ENCODE data around the gene A1CF. TPM values are rescaled to one million over a fixed set of nuclear protein-coding genes. Genes with fewer than 3 reads are reported as not detected.

Gene A1CF
- polyA plus RNA-seq, 1 donor = 39.6 TPM

- Histone ChIP-seq H3K36me3 (ENCODE audit: control insufficient read depth, insufficient read depth, low read length) (peaks cover 6% of the 10 kb centered on the region), H3K4me3 (ENCODE audit: low read length) (no peak overlapping the region), H3K27ac (ENCODE audit: low read length) (no peak overlapping the region), H3K9me3 (ENCODE audit: control insufficient read depth, low read depth, low read length) (no peaks in the 10 kb centered on the region), H3K27me3 (ENCODE audit: control insufficient read depth, insufficient read depth, low read length) (no peaks in the 10 kb centered on the region), H3K4me1 (ENCODE audit: control insufficient read depth, insufficient read depth, low read length) (no peaks in the 10 kb centered on the region)
- 80% methylated on average over 2 of the region's 5 CpGs for WGBS (ENCODE audit: insufficient coverage, low lambda C conversion rate)
- peak in 1 of 2 donors; percentile 41 for DNase-seq
Measured at GRCh38 chr10:50874723-50875122, 10.7 kb downstream of the A1CF start.

GRCh38 chr10:50866317-50866716 lies 19.1 kb downstream of the A1CF start:
- H3K27me3 ChIP-seq (ENCODE audit: control insufficient read depth, insufficient read depth, low read length) = no peaks in the 10 kb centered on the region
- DNase-seq = no peak
- 100% methylated on average over 1 of the region's 2 CpGs for WGBS (ENCODE audit: insufficient coverage, low lambda C conversion rate)
- H3K9me3 ChIP-seq (ENCODE audit: control insufficient read depth, low read depth, low read length) = no peaks in the 10 kb centered on the region
- H3K27ac ChIP-seq (ENCODE audit: low read length) = no peak overlapping the region
- no peaks in the 10 kb centered on the region for H3K4me1 ChIP-seq (ENCODE audit: control insufficient read depth, insufficient read depth, low read length)
- H3K4me3 ChIP-seq (ENCODE audit: low read length) = no peak overlapping the region
- no peaks in the 10 kb centered on the region for H3K36me3 ChIP-seq (ENCODE audit: control insufficient read depth, insufficient read depth, low read length)

GRCh38 chr10:50862719-50863118 lies 22.7 kb downstream of the A1CF start:
- Histone ChIP-seq H3K27me3 (ENCODE audit: control insufficient read depth, insufficient read depth, low read length) (no peaks in the 10 kb centered on the region), H3K4me3 (ENCODE audit: low read length) (no peak overlapping the region), H3K27ac (ENCODE audit: low read length) (no peak overlapping the region), H3K36me3 (ENCODE audit: control insufficient read depth, insufficient read depth, low read length) (peaks cover 5% of the 10 kb centered on the region), H3K9me3 (ENCODE audit: control insufficient read depth, low read depth, low read length) (no peaks in the 10 kb centered on the region), H3K4me1 (ENCODE audit: control insufficient read depth, insufficient read depth, low read length) (no peaks in the 10 kb centered on the region)
- no peak for DNase-seq
- 64% methylated on average over 2 of the region's 3 CpGs for WGBS (ENCODE audit: insufficient coverage, low lambda C conversion rate)

GRCh38 chr10:50861370-50861769 lies 24.1 kb downstream of the A1CF start:
- H3K36me3 ChIP-seq (ENCODE audit: control insufficient read depth, insufficient read depth, low read length) = peaks cover 9% of the 10 kb centered on the region
- no peak overlapping the region for H3K4me3 ChIP-seq (ENCODE audit: low read length)
- H3K9me3 ChIP-seq (ENCODE audit: control insufficient read depth, low read depth, low read length) = no peaks in the 10 kb centered on the region
- H3K4me1 ChIP-seq (ENCODE audit: control insufficient read depth, insufficient read depth, low read length) = no peaks in the 10 kb centered on the region
- no peaks in the 10 kb centered on the region for H3K27me3 ChIP-seq (ENCODE audit: control insufficient read depth, insufficient read depth, low read length)
- DNase-seq = no peak
- no peak overlapping the region for H3K27ac ChIP-seq (ENCODE audit: low read length)

DNA sequence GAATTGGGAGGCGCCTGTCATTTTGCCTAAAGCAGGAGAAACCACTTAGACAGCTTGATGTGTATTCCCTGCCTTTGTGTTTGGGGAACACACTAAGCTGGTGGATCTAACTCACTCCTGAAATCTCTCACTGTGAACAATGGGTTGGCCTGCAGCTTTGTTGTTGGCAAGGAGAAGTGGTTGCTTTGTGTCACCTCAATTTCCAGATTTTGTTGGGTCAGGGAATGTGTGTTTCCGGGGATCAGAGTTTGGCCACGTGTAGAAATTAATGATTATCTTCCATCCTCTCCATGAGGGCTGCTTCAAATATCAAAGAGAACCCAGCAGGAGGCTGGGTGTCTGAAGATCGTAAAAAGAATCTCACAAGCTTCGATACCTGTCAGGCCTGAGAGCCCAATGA lies 27.8 kb downstream of the A1CF start:
- H3K9me3 ChIP-seq (ENCODE audit: control insufficient read depth, low read depth, low read length) = no peaks in the 10 kb centered on the region
- H3K36me3 ChIP-seq (ENCODE audit: control insufficient read depth, insufficient read depth, low read length) = peaks cover 9% of the 10 kb centered on the region
- no peak overlapping the region for H3K4me3 ChIP-seq (ENCODE audit: low read length)
- DNase-seq = no peak
- H3K27ac ChIP-seq (ENCODE audit: low read length) = no peak overlapping the region
- no CpG with 5 or more reads among the region's 5 CpGs for WGBS (ENCODE audit: insufficient coverage, low lambda C conversion rate)
- no peaks in the 10 kb centered on the region for H3K27me3 ChIP-seq (ENCODE audit: control insufficient read depth, insufficient read depth, low read length)
- no peaks in the 10 kb centered on the region for H3K4me1 ChIP-seq (ENCODE audit: control insufficient read depth, insufficient read depth, low read length)

DNA sequence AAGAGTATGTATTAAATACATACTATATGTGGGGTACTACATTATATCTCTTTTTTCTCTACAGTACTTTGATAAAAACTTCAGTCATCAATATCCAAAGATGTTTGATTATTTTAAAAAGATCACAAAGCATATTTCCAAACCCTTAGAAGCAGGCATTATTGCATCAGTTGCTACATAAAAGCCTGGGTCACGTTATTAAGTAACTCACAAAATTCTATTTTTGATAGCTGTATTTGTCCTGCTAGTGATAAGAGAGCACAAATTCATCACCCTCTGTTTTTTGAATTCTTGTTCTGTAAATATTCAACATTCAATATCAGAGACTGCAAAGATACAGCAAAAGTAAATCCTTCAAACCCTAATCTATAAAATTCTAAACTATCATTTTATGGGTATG lies 30.0 kb downstream of the A1CF start:
- H3K4me3 ChIP-seq (ENCODE audit: low read length) = no peak overlapping the region
- H3K4me1 ChIP-seq (ENCODE audit: control insufficient read depth, insufficient read depth, low read length) = no peaks in the 10 kb centered on the region
- no peak for DNase-seq
- peaks cover 9% of the 10 kb centered on the region for H3K36me3 ChIP-seq (ENCODE audit: control insufficient read depth, insufficient read depth, low read length)
- 20% methylated on average over 1 of the region's 1 CpG for WGBS (ENCODE audit: insufficient coverage, low lambda C conversion rate)
- H3K27me3 ChIP-seq (ENCODE audit: control insufficient read depth, insufficient read depth, low read length) = no peaks in the 10 kb centered on the region
- no peaks in the 10 kb centered on the region for H3K9me3 ChIP-seq (ENCODE audit: control insufficient read depth, low read depth, low read length)
- no peak overlapping the region for H3K27ac ChIP-seq (ENCODE audit: low read length)

DNA sequence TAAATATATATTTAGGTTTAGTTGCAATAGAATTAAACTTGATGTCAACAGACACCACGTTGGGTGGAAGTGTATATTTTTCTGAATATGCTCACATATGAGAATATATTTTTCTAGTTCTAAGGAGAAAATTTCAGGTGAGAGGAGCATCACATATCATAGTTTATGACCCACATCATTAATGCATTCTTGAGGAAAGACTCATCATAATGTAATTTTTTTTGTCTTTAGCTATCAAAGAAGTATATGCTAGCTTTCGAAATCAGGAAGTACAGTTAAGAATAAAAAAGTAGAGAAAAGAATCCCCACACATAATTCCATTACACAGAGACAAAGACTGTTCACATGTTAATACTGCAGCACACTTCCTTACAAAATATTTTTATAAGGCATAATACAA lies 30.4 kb downstream of the A1CF start:
- no peak overlapping the region for H3K27ac ChIP-seq (ENCODE audit: low read length)

GRCh38 chr10:50853557-50853956 lies 31.9 kb downstream of the A1CF start:
- WGBS (ENCODE audit: insufficient coverage, low lambda C conversion rate) = 100% methylated on average over 1 of the region's 3 CpGs
- Histone ChIP-seq H3K27ac (ENCODE audit: low read length) (no peak overlapping the region), H3K4me1 (ENCODE audit: control insufficient read depth, insufficient read depth, low read length) (no peaks in the 10 kb centered on the region), H3K36me3 (ENCODE audit: control insufficient read depth, insufficient read depth, low read length) (peaks cover 4% of the 10 kb centered on the region), H3K9me3 (ENCODE audit: control insufficient read depth, low read depth, low read length) (no peaks in the 10 kb centered on the region), H3K4me3 (ENCODE audit: low read length) (no peak overlapping the region), H3K27me3 (ENCODE audit: control insufficient read depth, insufficient read depth, low read length) (no peaks in the 10 kb centered on the region)
- DNase-seq = no peak

More for the DNA sequence above, 30.4 kb downstream of the A1CF start:
- H3K36me3 ChIP-seq (ENCODE audit: control insufficient read depth, insufficient read depth, low read length) = peaks cover 9% of the 10 kb centered on the region
- no peak overlapping the region for H3K4me3 ChIP-seq (ENCODE audit: low read length)
- H3K9me3 ChIP-seq (ENCODE audit: control insufficient read depth, low read depth, low read length) = no peaks in the 10 kb centered on the region
- no peaks in the 10 kb centered on the region for H3K4me1 ChIP-seq (ENCODE audit: control insufficient read depth, insufficient read depth, low read length)
- no peak for DNase-seq
- 100% methylated on average over 2 of the region's 2 CpGs for WGBS (ENCODE audit: insufficient coverage, low lambda C conversion rate)
- no peaks in the 10 kb centered on the region for H3K27me3 ChIP-seq (ENCODE audit: control insufficient read depth, insufficient read depth, low read length)

DNA sequence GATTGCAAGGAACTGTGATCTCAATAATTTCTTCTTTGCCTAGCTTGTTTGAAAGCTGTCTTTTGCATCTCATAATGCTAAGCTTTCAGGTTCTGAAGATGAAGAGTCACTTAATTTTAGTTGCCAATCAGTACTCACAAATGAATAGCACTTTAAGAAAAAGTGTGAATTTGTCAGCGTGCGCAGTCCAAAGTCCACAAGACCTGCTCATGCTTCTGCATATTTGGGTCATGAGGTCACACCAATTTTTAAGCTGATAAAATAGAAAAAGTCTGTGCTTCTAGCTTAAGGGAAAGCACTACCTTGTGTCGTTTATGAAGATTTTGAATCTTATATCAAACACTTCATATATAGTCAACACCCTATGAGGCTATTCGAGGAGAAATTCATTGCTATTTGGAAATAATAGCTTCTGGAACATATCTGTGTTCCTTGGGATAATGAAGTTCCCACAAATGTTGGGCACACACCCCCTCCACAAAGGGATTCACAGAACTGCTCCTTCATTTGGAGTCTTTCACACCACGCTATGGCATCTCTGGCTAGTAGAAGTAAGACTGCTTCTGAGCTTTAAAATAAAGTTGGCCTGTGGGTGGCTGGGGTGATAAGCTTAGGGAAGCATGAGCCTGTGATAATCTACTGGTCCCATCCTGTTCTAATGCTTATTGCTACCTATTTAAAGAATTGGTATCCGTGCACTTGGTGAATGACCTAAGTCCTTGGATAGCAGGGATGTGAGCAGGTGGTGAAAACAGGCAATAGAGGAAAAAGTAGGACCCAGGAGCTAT lies 33.3 kb downstream of the A1CF start:
- WGBS (ENCODE audit: insufficient coverage, low lambda C conversion rate) = 40% methylated on average over 1 of the region's 6 CpGs
- H3K4me3 ChIP-seq (ENCODE audit: low read length) = no peak overlapping the region
- H3K4me1 ChIP-seq (ENCODE audit: control insufficient read depth, insufficient read depth, low read length) = no peaks in the 10 kb centered on the region
- H3K27ac ChIP-seq (ENCODE audit: low read length) = no peak overlapping the region
- H3K36me3 ChIP-seq (ENCODE audit: control insufficient read depth, insufficient read depth, low read length) = no peaks in the 10 kb centered on the region
- no peaks in the 10 kb centered on the region for H3K9me3 ChIP-seq (ENCODE audit: control insufficient read depth, low read depth, low read length)
- DNase-seq = no peak
- no peaks in the 10 kb centered on the region for H3K27me3 ChIP-seq (ENCODE audit: control insufficient read depth, insufficient read depth, low read length)

DNA sequence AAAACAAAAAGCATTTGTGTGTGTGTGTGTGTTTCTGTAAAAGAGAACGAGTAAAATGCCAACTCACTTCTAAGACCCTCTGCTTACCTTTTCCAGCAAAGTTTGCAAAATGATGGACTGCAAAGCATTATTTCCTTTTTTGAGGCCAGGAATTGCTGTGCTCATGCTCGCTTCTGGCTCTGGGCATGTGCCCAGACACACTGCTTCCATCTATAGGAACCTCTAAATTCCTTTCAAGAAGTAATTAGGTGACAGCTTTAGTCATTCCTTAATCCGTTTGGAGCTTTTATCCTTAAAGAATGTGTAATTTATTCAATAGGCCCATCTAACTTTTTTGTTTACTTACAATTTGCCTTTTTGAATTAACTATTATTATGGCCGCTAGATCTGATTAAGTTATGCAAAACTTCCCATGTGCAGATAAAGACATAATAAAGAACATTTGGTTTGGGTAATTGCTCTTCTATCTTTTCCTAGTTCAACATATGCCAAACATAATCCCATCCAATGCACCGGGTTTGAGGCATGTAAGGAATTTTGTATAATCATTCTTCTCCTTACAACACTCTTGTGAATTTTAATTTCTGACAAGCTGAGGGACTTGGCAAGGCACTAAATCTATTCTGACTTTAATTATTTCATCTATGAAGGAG lies 34.7 kb downstream of the A1CF start:
- H3K9me3 ChIP-seq (ENCODE audit: control insufficient read depth, low read depth, low read length) = no peaks in the 10 kb centered on the region
- DNase-seq = no peak
- H3K27ac ChIP-seq (ENCODE audit: low read length) = no peak overlapping the region
- WGBS (ENCODE audit: insufficient coverage, low lambda C conversion rate) = 83% methylated on average over 4 of the region's 5 CpGs
- no peaks in the 10 kb centered on the region for H3K36me3 ChIP-seq (ENCODE audit: control insufficient read depth, insufficient read depth, low read length)
- H3K27me3 ChIP-seq (ENCODE audit: control insufficient read depth, insufficient read depth, low read length) = no peaks in the 10 kb centered on the region
- no peak overlapping the region for H3K4me3 ChIP-seq (ENCODE audit: low read length)
- no peaks in the 10 kb centered on the region for H3K4me1 ChIP-seq (ENCODE audit: control insufficient read depth, insufficient read depth, low read length)

- H3K36me3 ChIP-seq (ENCODE audit: control insufficient read depth, insufficient read depth, low read length) = peaks cover 10% of the 10 kb centered on the region
- no peak overlapping the region for H3K27ac ChIP-seq (ENCODE audit: low read length)
- H3K27me3 ChIP-seq (ENCODE audit: control insufficient read depth, insufficient read depth, low read length) = no peaks in the 10 kb centered on the region
- DNase-seq = no peak
- H3K4me1 ChIP-seq (ENCODE audit: control insufficient read depth, insufficient read depth, low read length) = no peaks in the 10 kb centered on the region
- H3K9me3 ChIP-seq (ENCODE audit: control insufficient read depth, low read depth, low read length) = no peaks in the 10 kb centered on the region
- no peak overlapping the region for H3K4me3 ChIP-seq (ENCODE audit: low read length)
- 100% methylated on average over 1 of the region's 1 CpG for WGBS (ENCODE audit: insufficient coverage, low lambda C conversion rate)
Measured at GRCh38 chr10:50846753-50847152, 38.7 kb downstream of the A1CF start.
